Pancreas (tissue), 10 donors: Measurements from ENCODE around the gene PHF21B. TPM values are rescaled to one million over a fixed set of nuclear protein-coding genes. Genes with fewer than 3 reads are reported as not detected.

Experiments
- ATAC-seq, 4 donors: fragments of 200-7000 bp; cut with Tn5 transposase; one replicate each; pipeline versions ENCODE4 v1.8.0 to v1.9.1; 2020; ENCODE audit warnings: mild to moderate bottlenecking in 4 of 4, moderate library complexity in 4 of 4
- DNase-seq, 6 donors: peaks; one replicate each; pipeline ENCODE4 v3.0.0-alpha.2; 2020
- FAIRE-seq: peaks from 2 replicates; lab custom pipeline; 2012; peaks lifted over from hg19 to GRCh38; lab: Jason Lieb, UNC
- H3K27ac ChIP-seq, 4 donors: fragments of 200-600 bp; sonication (generic); 1 replicate in 3 of 4; 2 replicates in 1 of 4; pipeline versions ENCODE4 v1.5.0 to v1.8.0; 2020
- H3K27me3 ChIP-seq, 4 donors: fragments of 200-600 bp; one replicate each; pipeline ENCODE4 v1.8.0; 2021
- H3K36me3 ChIP-seq, 3 donors: fragments of 200-600 bp; sonication (generic) in 1 of 3; one replicate each; pipeline versions ENCODE4 v1.5.0 to v1.8.0; 2020 to 2021
- H3K4me1 ChIP-seq, 3 donors: fragments of 200-600 bp; one replicate each; pipeline ENCODE4 v1.8.0; 2021
- H3K4me3 ChIP-seq, 4 donors: fragments of 200-600 bp; sonication (generic) in 2 of 4; one replicate each; pipeline versions ENCODE4 v1.5.0 to v1.8.0; 2020 to 2021
- H3K9me3 ChIP-seq, 4 donors: fragments of 200-600 bp; one replicate each; pipeline ENCODE4 v1.8.0; 2021
- CTCF ChIP-seq, 4 donors: fragments of 200-600 bp; sonication (generic) in 3 of 4; IDR thresholded peaks; one replicate each; pipeline versions ENCODE4 v1.5.0 to v1.8.0; 2021; ENCODE audit warnings: antibody characterized with exemption in 4 of 4
- WGBS, 2 donors: extraction: QIAGEN DNeasy Blood & Tissue Kit; methylation state at CpG; one replicate each; pipeline ENCODE4 v1.1.7; 2013; 5-methylcytosine and 5-hydroxymethylcytosine counted together
- intact Hi-C, 3 donors: fragments of 100-400 bp; cut with DNase I; formaldehyde crosslinking; loops; one replicate each; pipeline versions ENCODE4 v1.11.1 to v1.14.2; 2022
- polyA plus RNA-seq, 2 donors: library from polyadenylated mRNA; stranded (reverse); fragments of 200-250 nt; gene quantifications; one replicate each; pipeline ENCODE4 v1.2.3, GENCODE V29; 2013
- total RNA-seq, 6 donors: library from RNA; stranded (reverse); fragmentation: NEBNext Ultra II Directional in 4 of 6; extraction: Animal tissue kit (Norgen Biotek cat#: 25700) in 4 of 6; gene quantifications; one replicate each; pipeline versions ENCODE4 v1.2.1 to v1.2.4, GENCODE V29; 2021 to 2023
- donor health status: healthy with polysubstance abuse.
- donor health status: DM: no; HTN: no; CAD: no; lungs with moderate emphysema.
- donor health status: DM: no; HTN: no; CAD: no.
- donor health status: control.
- donor health status: control.
- donor health status: Bipolar disorder and iron deficiency.
- donor health status: DM: yes; HTN: yes; CAD: no.
- donor health status: DM: no; HTN: no; CAD: no.
- donor health status: DM: no; HTN: no; CAD: no.
- donor health status: DM: yes; HTN: yes; CAD: no.

Gene PHF21B
- total and polyA plus RNA-seq, 8 donors, result 0.34 to 2.9 (median 0.57) TPM; not detected in 1

DNA sequence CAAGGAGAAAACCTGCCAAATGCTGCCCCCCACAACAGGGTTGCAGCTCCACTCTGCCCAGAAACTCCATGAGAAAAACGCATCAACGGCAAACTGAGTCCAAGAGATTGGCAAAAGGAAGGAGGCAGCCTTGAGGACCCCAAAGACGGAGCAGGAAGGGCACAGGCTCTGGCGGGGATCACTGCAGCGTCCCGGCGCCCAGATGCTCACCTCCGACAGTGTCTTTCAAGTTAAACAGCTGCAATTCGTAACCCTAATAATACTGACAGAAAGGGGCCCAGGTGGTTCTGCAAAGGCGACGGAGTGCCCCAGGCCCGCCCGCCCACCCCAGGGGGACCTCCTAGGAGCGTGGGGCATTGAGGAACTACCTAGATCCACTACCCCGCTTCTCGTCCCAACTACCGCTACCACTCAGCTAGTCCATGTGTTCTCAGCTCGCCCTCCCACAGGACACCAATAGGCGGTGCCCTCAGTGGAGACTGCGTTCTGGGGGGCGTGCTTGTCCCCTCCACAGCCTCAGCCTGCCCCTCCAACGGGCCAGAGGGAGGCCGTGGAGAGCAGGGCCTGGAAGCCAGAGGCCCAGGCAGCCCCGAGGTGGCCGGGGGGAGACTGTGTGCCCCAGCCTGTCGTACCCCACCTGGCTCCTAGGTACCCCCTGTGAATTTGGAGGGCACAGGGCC is 127.4 kb downstream of the PHF21B start:
- Histone ChIP-seq H3K4me1 (no peaks in the 10 kb centered on the region), H3K27me3 (no peaks in the 10 kb centered on the region), H3K9me3 (no peaks in the 10 kb centered on the region), H3K36me3 (no peaks in the 10 kb centered on the region), H3K4me3 (no peak overlapping the region), H3K27ac (no peak overlapping the region)
- no peak for FAIRE-seq
- intact Hi-C loops, result no loop called here
- no peak for ATAC-seq
- peak in 2 of 6 donors; percentile 25 to 35 for DNase-seq
- TF ChIP-seq CTCF (IDR thresholded peaks at IDR 0.05), result no peak
- WGBS, 2 donors, result 70 to 84% methylated on average over 22 to 26 of the region's 26 CpGs

- no peaks in the 10 kb centered on the region for H3K9me3 ChIP-seq
- intact Hi-C loops, result no loop called here
- TF ChIP-seq CTCF (IDR thresholded peaks at IDR 0.05), result no peak
- H3K27ac ChIP-seq, result no peak overlapping the region
- H3K36me3 ChIP-seq, result no peaks in the 10 kb centered on the region
- H3K27me3 ChIP-seq, result no peaks in the 10 kb centered on the region
- no peaks in the 10 kb centered on the region for H3K4me1 ChIP-seq
- 69 to 82% methylated on average over 23 to 24 of the region's 24 CpGs for WGBS, 2 donors
- no peak for FAIRE-seq
- peak in 2 of 6 donors; percentile 12 to 36 for DNase-seq
- H3K4me3 ChIP-seq, result no peak overlapping the region
- no peak for ATAC-seq
Measured at GRCh38 chr22:44881624-44882023, 128.2 kb downstream of the PHF21B start.

GRCh38 chr22:44880610-44881290 is 129.1 kb downstream of the PHF21B start:
- intact Hi-C loops, result no loop called here
- ATAC-seq (no peak), FAIRE-seq (no peak), DNase-seq (peak in 1 of 6 donors; percentile 43)
- Histone ChIP-seq H3K36me3 (no peaks in the 10 kb centered on the region), H3K9me3 (no peaks in the 10 kb centered on the region), H3K27me3 (no peaks in the 10 kb centered on the region), H3K4me1 (no peaks in the 10 kb centered on the region), H3K27ac (no peak overlapping the region), H3K4me3 (no peak overlapping the region)
- TF ChIP-seq CTCF (IDR thresholded peaks at IDR 0.05), result no peak
- WGBS, 2 donors, result 72 to 79% methylated on average over 19 of the region's 19 CpGs

DNA sequence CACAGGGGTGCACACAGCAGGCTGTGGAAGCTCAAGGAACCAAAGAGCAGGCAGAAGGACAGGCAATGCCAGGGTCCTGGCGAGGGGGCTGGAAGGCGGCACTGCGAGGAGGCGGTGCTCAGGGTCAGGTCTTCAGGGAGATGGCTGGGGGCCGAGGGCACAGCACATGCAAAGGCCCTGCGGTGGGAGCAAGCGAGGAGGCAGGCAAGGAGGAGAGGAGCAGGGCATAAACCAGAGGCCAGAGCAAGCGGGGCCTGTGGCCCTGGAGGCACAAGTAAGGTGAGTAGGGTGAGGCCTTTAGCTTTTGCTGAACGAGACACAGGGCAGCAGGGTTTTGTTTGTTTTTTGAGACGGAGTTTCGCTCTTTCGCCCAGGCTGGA is 130.5 kb downstream of the PHF21B start:
- no peaks in the 10 kb centered on the region for H3K4me1 ChIP-seq
- no peak overlapping the region for H3K4me3 ChIP-seq
- ATAC-seq, result no peak
- H3K27ac ChIP-seq, result no peak overlapping the region
- TF ChIP-seq CTCF (IDR thresholded peaks at IDR 0.05), result no peak
- intact Hi-C loops, result no loop called here
- whole genome bisulfite sequencing, 2 donors, result 78 to 87% methylated on average over 12 of the region's 12 CpGs
- H3K36me3 ChIP-seq, result no peaks in the 10 kb centered on the region
- H3K9me3 ChIP-seq, result no peaks in the 10 kb centered on the region
- FAIRE-seq, result no peak
- peak in 2 of 6 donors; percentile 29 to 30 for DNase-seq
- H3K27me3 ChIP-seq, result no peaks in the 10 kb centered on the region
